TTC549 (cell line): ENCODE data around the gene KCNK2.
A peak's percentile ranks its signal among the peaks of the same experiment; 100 is the strongest.
"Not testable (repeated sequence)": the region's sequence is repeated elsewhere in the genome, so short reads cannot be mapped to it uniquely, and the experiment has no call there.

Source experiments
- FAIRE-seq: peaks from 2 replicates; lab custom pipeline; 2012; peaks lifted over from hg19 to GRCh38; lab: Jason Lieb, UNC

The KCNK2 gene

GRCh38 chr1:215160351-215160750, 77.8 kb downstream of the KCNK2 start:
- FAIRE-seq = no peak

GRCh38 chr1:215163144-215163543, 80.6 kb downstream of the KCNK2 start:
- FAIRE-seq = not testable (repeated sequence)

- no peak for FAIRE-seq
Observed at GRCh38 chr1:215166886-215167285, 84.3 kb downstream of the KCNK2 start.

GRCh38 chr1:215181518-215181917, 99.0 kb downstream of the KCNK2 start:
- FAIRE-seq = no peak

- FAIRE-seq = no peak
Observed at GRCh38 chr1:215185067-215185620, 102.6 kb downstream of the KCNK2 start.

GRCh38 chr1:215188302-215188950, 105.9 kb downstream of the KCNK2 start:
- FAIRE-seq = no peak

- FAIRE-seq = no peak
Observed at GRCh38 chr1:215192306-215192705, 109.8 kb downstream of the KCNK2 start.

GRCh38 chr1:215198021-215198420, 115.5 kb downstream of the KCNK2 start:
- no peak for FAIRE-seq

GRCh38 chr1:215200121-215200520, 117.6 kb downstream of the KCNK2 start:
- no peak for FAIRE-seq

- no peak for FAIRE-seq
Observed at GRCh38 chr1:215201283-215201682, 118.7 kb downstream of the KCNK2 start.

GRCh38 chr1:215202868-215203267, 120.3 kb downstream of the KCNK2 start:
- no peak for FAIRE-seq

GRCh38 chr1:215210167-215210566, 127.6 kb downstream of the KCNK2 start:
- FAIRE-seq = no peak

- no peak for FAIRE-seq
Observed at GRCh38 chr1:215215846-215216245, 133.3 kb downstream of the KCNK2 start.

- FAIRE-seq = peak; percentile 20
Observed at GRCh38 chr1:215219372-215219771, 136.8 kb downstream of the KCNK2 start.

- no peak for FAIRE-seq
Observed at GRCh38 chr1:215220346-215220745, 137.8 kb downstream of the KCNK2 start.

- FAIRE-seq = no peak
Observed at GRCh38 chr1:215226757-215227156, 144.2 kb downstream of the KCNK2 start.

- no peak for FAIRE-seq
Observed at GRCh38 chr1:215228193-215228592, 145.7 kb downstream of the KCNK2 start.

- no peak for FAIRE-seq
Observed at GRCh38 chr1:215241451-215241850, 158.9 kb downstream of the KCNK2 start.

- FAIRE-seq = no peak
Observed at GRCh38 chr1:215243345-215244054, 161.0 kb downstream of the KCNK2 start.

- FAIRE-seq = no peak
Observed at GRCh38 chr1:215250913-215251312, 168.4 kb downstream of the KCNK2 start.

GRCh38 chr1:215251428-215251827, 168.9 kb downstream of the KCNK2 start:
- FAIRE-seq = no peak

- no peak for FAIRE-seq
Observed at GRCh38 chr1:215252164-215252563, 169.6 kb downstream of the KCNK2 start.

- no peak for FAIRE-seq
Observed at GRCh38 chr1:215256936-215257679, 174.6 kb downstream of the KCNK2 start.
